IMR-90 (cell line): ENCODE data around the gene PIK3CA.
A peak's percentile ranks its signal among the peaks of the same experiment; 100 is the strongest.

ENCODE experiments used
- FOS ChIP-seq: fragments of 150-350 bp; IDR thresholded peaks from 2 replicates; pipeline ENCODE4 v1.6.1; 2016; ENCODE audit warnings: low read depth, low read length
- MAZ ChIP-seq: IDR thresholded peaks from 2 replicates; pipeline ENCODE4 v1.6.1; 2012; ENCODE audit warnings: low read depth, mild to moderate bottlenecking, low read length, improper control_type of control experiment, moderate library complexity, borderline replicate concordance
- POLR2A ChIP-seq: IDR thresholded peaks from 2 replicates; pipeline ENCODE4 v1.6.1; 2012; ENCODE audit warnings: mild to moderate bottlenecking, low read depth, low read length
- RAD21 ChIP-seq: IDR thresholded peaks from 2 replicates; pipeline ENCODE4 v1.6.1; 2012; ENCODE audit warnings: low read length, improper control_type of control experiment
- RCOR1 ChIP-seq: IDR thresholded peaks from 2 replicates; pipeline ENCODE4 v1.6.1; 2012; ENCODE audit warnings: mild to moderate bottlenecking, low read length, improper control_type of control experiment; ENCODE audit not compliant: insufficient replicate concordance
- SMC3 ChIP-seq: fragments of 150-350 bp; IDR thresholded peaks from 2 replicates; pipeline ENCODE4 v1.6.1; 2016; ENCODE audit warnings: low read depth, mild to moderate bottlenecking, antibody characterized with exemption, low read length, moderate library complexity
- TF ChIP-seq, protein P1 (sequence below): conservative IDR thresholded peaks from 2 replicates; pipeline ENCODE4 v1.5.1; 2012; ENCODE audit warnings: mild to moderate bottlenecking, low read depth, low read length, improper control_type of control experiment

GRCh38 chr3:179196098-179196497, 47.9 kb downstream of the PIK3CA start:
- TF ChIP-seq POLR2A (no peak), SMC3 (no peak), RCOR1 (peak; percentile 63), FOS (no peak), RAD21 (no peak), MAZ (no peak)
- TF ChIP-seq, protein P1, sequence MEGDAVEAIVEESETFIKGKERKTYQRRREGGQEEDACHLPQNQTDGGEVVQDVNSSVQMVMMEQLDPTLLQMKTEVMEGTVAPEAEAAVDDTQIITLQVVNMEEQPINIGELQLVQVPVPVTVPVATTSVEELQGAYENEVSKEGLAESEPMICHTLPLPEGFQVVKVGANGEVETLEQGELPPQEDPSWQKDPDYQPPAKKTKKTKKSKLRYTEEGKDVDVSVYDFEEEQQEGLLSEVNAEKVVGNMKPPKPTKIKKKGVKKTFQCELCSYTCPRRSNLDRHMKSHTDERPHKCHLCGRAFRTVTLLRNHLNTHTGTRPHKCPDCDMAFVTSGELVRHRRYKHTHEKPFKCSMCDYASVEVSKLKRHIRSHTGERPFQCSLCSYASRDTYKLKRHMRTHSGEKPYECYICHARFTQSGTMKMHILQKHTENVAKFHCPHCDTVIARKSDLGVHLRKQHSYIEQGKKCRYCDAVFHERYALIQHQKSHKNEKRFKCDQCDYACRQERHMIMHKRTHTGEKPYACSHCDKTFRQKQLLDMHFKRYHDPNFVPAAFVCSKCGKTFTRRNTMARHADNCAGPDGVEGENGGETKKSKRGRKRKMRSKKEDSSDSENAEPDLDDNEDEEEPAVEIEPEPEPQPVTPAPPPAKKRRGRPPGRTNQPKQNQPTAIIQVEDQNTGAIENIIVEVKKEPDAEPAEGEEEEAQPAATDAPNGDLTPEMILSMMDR: no peak
